K562 (cell line): Measurements from ENCODE around the gene TNFSF11. TPM values are rescaled to one million over a fixed set of nuclear protein-coding genes. Genes with fewer than 3 reads are reported as not detected.

Source experiments
- ATAC-seq: fragments of 200-7000 bp; cut with Tn5 transposase; 3 replicates; pipeline ENCODE4 v1.9.1; 2020; ENCODE audit warnings: moderate library complexity
- BruUV-seq: library from RNA; stranded (reverse); fragments of 400-500 nt; replicated peaks from 2 replicates; lab custom pipeline; 2021; lab: Mats Ljungman, UMichigan
- CTCF ChIA-PET: fragments of 300-600 bp; formaldehyde crosslinking; extraction: SDS; loops from one replicate; lab custom pipeline; 2021; ENCODE audit warnings: low intra/inter-chr PET ratio; lab: Yijun Ruan, JAX
- POLR2A ChIA-PET: fragments of 300-600, 350-650 bp; sonication (Branson Sonifier 250); formaldehyde crosslinking; extraction: SDS; loops from one replicate; lab custom pipeline; 2021; ENCODE audit warnings: antibody characterized with exemption, inconsistent platforms; lab: Yijun Ruan, JAX
- DNase-seq, 4 experiments: peaks; one replicate each; pipeline versions ENCODE4 v3.0.0 to v3.0.0-alpha.2; 2011 to 2018; ENCODE audit warnings: low spot score in 3 of 4, mixed read lengths in 3 of 4; ENCODE audit errors: extremely low read depth in 1 of 4
- FAIRE-seq: peaks from 2 replicates; lab custom pipeline; 2011; peaks lifted over from hg19 to GRCh38; lab: Jason Lieb, UNC
- H2AFZ ChIP-seq: 2 replicates; pipeline ENCODE4 v1.6.0; 2011; ENCODE audit warnings: low read depth, low read length, control low read depth, inconsistent platforms
- H3K27ac ChIP-seq: fragments of 200-600 bp; 3 replicates; pipeline ENCODE4 v1.8.0; 2011; ENCODE audit warnings: low read depth, mild to moderate bottlenecking, control low read depth, inconsistent platforms, low read length, moderate library complexity, mixed read lengths; ENCODE audit errors: extremely low read depth
- H3K27me3 ChIP-seq, 2 experiments: fragments of 300-600 bp in 1 of 2; 2 replicates in 1 of 2; 3 replicates in 1 of 2; pipeline versions ENCODE4 v1.6.0 to v1.8.0; 2011; ENCODE audit warnings: inconsistent platforms in 2 of 2, low read length in 2 of 2, mild to moderate bottlenecking in 1 of 2, mixed read lengths in 1 of 2, moderate library complexity in 1 of 2; ENCODE audit not compliant: control insufficient read depth in 2 of 2, insufficient read depth in 2 of 2
- H3K36me3 ChIP-seq: fragments of 300-600 bp; 3 replicates; pipeline ENCODE4 v1.8.0; 2011; ENCODE audit warnings: mild to moderate bottlenecking, low read length, inconsistent platforms; ENCODE audit not compliant: control insufficient read depth, insufficient read depth
- H3K4me1 ChIP-seq, 2 experiments: fragments of 200-600 bp in 1 of 2; replicated peaks in 1 of 2; 2 replicates in 1 of 2; 3 replicates in 1 of 2; pipeline versions ENCODE4 v1.5.1 to v1.8.0; 2011; ENCODE audit warnings: inconsistent platforms in 2 of 2, low read length in 2 of 2, mild to moderate bottlenecking in 1 of 2, mixed read lengths in 1 of 2, moderate library complexity in 1 of 2; ENCODE audit not compliant: control insufficient read depth in 2 of 2, insufficient read depth in 2 of 2
- H3K4me2 ChIP-seq: 2 replicates; pipeline ENCODE4 v1.6.1; 2011; ENCODE audit warnings: low read length, control low read depth, inconsistent platforms, mixed read lengths; ENCODE audit not compliant: insufficient read depth
- H3K4me3 ChIP-seq: fragments of 200-600 bp; sonication (generic), shearing (Covaris generic); 2 replicates; pipeline ENCODE4 v1.5.1; 2016; ENCODE audit warnings: control low read depth, inconsistent platforms
- H3K79me2 ChIP-seq: fragments of 200-600 bp; 3 replicates; pipeline ENCODE4 v1.8.0; 2011; ENCODE audit warnings: low read length, inconsistent platforms; ENCODE audit not compliant: control insufficient read depth, insufficient read depth
- H3K9ac ChIP-seq, 2 experiments: 2 replicates each; pipeline versions ENCODE4 v1.6.0 to v1.6.1; 2011; ENCODE audit warnings: low read depth in 2 of 2, low read length in 2 of 2, control low read depth in 1 of 2, inconsistent platforms in 1 of 2, mild to moderate bottlenecking in 1 of 2, mixed read lengths in 1 of 2; ENCODE audit not compliant: insufficient read depth in 1 of 2
- H3K9me1 ChIP-seq: one replicate; pipeline ENCODE4 v1.6.0; 2011; ENCODE audit warnings: inconsistent platforms, mild to moderate bottlenecking, low read length, moderate library complexity; ENCODE audit not compliant: control insufficient read depth, insufficient read depth
- H3K9me3 ChIP-seq: replicated peaks from 2 replicates; pipeline ENCODE4 v1.5.1; 2011; ENCODE audit warnings: low read depth, low read length, inconsistent platforms; ENCODE audit not compliant: control insufficient read depth, insufficient read depth
- H4K20me1 ChIP-seq: replicated peaks from 2 replicates; pipeline ENCODE4 v1.6.1; 2011; ENCODE audit warnings: low read length, inconsistent platforms, mixed read lengths; ENCODE audit not compliant: control insufficient read depth, insufficient read depth
- E2F8 ChIP-seq: fragments of 450-650 bp; IDR thresholded peaks from 2 replicates; pipeline ENCODE4 v1.7.1; 2018; ENCODE audit warnings: mild to moderate bottlenecking, low read depth; ENCODE audit not compliant: partially characterized antibody
- ELF4 ChIP-seq: fragments of 450-650 bp; formaldehyde crosslinking; IDR thresholded peaks from 2 replicates; pipeline ENCODE4 v1.4.0; 2022; ENCODE audit warnings: missing genetic modification characterization
- FIP1L1 ChIP-seq: fragments of 200-400 bp; formaldehyde crosslinking; IDR thresholded peaks from 2 replicates; pipeline ENCODE4 v1.6.1; 2018; ENCODE audit warnings: mild to moderate bottlenecking, low read depth, low read length; ENCODE audit not compliant: poor library complexity, severe bottlenecking
- HMBOX1 ChIP-seq: sonication (generic); IDR thresholded peaks from 2 replicates; pipeline ENCODE4 v1.6.1; 2016
- KDM2B ChIP-seq: fragments of 250-450 bp; sonication (Bioruptor Pico); IDR thresholded peaks from 2 replicates; pipeline ENCODE4 v1.8.0; 2021; ENCODE audit warnings: mild to moderate bottlenecking, moderate library complexity
- NBN ChIP-seq: fragments of 450-650 bp; IDR thresholded peaks from 2 replicates; pipeline ENCODE4 v1.6.1; 2016; ENCODE audit warnings: low read depth, mild to moderate bottlenecking
- POLR2A ChIP-seq: fragments of 450-650 bp; conservative IDR thresholded peaks from 2 replicates; pipeline ENCODE4 v1.6.1; 2016
- POLR3G ChIP-seq: IDR thresholded peaks from 2 replicates; pipeline ENCODE4 v1.6.1; 2011; ENCODE audit not compliant: insufficient read length, insufficient replicate concordance; ENCODE audit errors: extremely low read depth
- RBM17 ChIP-seq: fragments of 200-400 bp; formaldehyde crosslinking; IDR thresholded peaks from 2 replicates; pipeline ENCODE4 v1.6.1; 2017; ENCODE audit warnings: low read depth, mild to moderate bottlenecking, low read length, borderline replicate concordance
- RBM34 ChIP-seq: fragments of 200-400 bp; formaldehyde crosslinking; IDR thresholded peaks from 2 replicates; pipeline ENCODE4 v1.6.1; 2018; ENCODE audit warnings: low read length, borderline replicate concordance; ENCODE audit not compliant: insufficient read depth
- WGBS: fragments of 100-300 bp; shearing (Covaris generic); methylation state at CpG from one replicate; pipeline ENCODE4 v1.1.6; 2016; ENCODE audit warnings: low coverage, mixed read lengths; ENCODE audit not compliant: insufficient coverage; ENCODE audit errors: missing lambda C conversion rate; 5-methylcytosine and 5-hydroxymethylcytosine counted together
- in situ Hi-C: fragments of 300-500 bp; cut with MboI; formaldehyde crosslinking; loops from 4 replicates; pipeline ENCODE4 v1.15.0; 2018; ENCODE audit warnings: inconsistent platforms, mixed read lengths
- intact Hi-C: fragments of 100-400 bp; cut with micrococcal nuclease; formaldehyde crosslinking; loops from 2 replicates; pipeline ENCODE4 v1.14.2; 2022
- polyA plus RNA-seq, 8 experiments: library from polyadenylated mRNA; depleted of rRNA in 4 of 8; stranded (reverse) in 5 of 8; unstranded in 3 of 8; fragments of >200 nt; fragmentation: Nextera tagmentation in 2 of 8; fragmentation: Illumina TruSeq in 1 of 8; extraction: Ambion mirVana in 2 of 8; extraction: Trizol in 1 of 8; gene quantifications; 2 replicates each; pipeline versions ENCODE4 v1.2.1 to v1.2.3, GENCODE V29; 2011 to 2014; ENCODE audit warnings: inconsistent platforms in 1 of 8, missing spikeins in 1 of 8
- total RNA-seq, 7 experiments: library from RNA; depleted of rRNA in 6 of 7; stranded (reverse); fragments of >200 nt in 6 of 7; fragmentation: Illumina TruSeq in 2 of 7; extraction: Trizol in 2 of 7; gene quantifications; 2 replicates each; pipeline versions ENCODE4 v1.2.1 to v1.2.3, GENCODE V29; 2011 to 2021; ENCODE audit warnings: low replicate concordance in 1 of 7
- TF ChIP-seq, protein P1 (sequence below): sonication (generic); formaldehyde crosslinking; IDR thresholded peaks from 2 replicates; pipeline ENCODE4 v1.8.1; 2023; ENCODE audit warnings: missing genetic modification reagents, mild to moderate bottlenecking, borderline replicate concordance

The TNFSF11 gene
- total and polyA plus RNA-seq, 9 of the 15 experiments (the other 6 are each of a cell fraction or from before 2014, with no cell fraction given) = not detected

- FAIRE-seq (no peak), ATAC-seq (no peak), DNase-seq (no peak)
- Histone ChIP-seq H3K4me1 (no peaks in the 10 kb centered on the region), H3K4me3 (no peak overlapping the region), H3K9me1 (no peaks in the 10 kb centered on the region), H3K79me2 (no peaks in the 10 kb centered on the region), H3K27ac (no peak overlapping the region), H3K9ac (no peak overlapping the region), H3K9me3 (no peaks in the 10 kb centered on the region), H4K20me1 (no peaks in the 10 kb centered on the region), H3K4me2 (no peak overlapping the region), H3K36me3 (no peaks in the 10 kb centered on the region), H2AFZ (no peak overlapping the region), H3K27me3 (no peaks in the 10 kb centered on the region)
- in situ Hi-C loops = no loop called here
- ChIA-PET CTCF (no interaction called here), POLR2A (no interaction called here)
- WGBS = 0% methylated on average over 2 of the region's 2 CpGs
- TF ChIP-seq E2F8 = no peak
- no peak for TF ChIP-seq HMBOX1
- no peak for TF ChIP-seq ELF4
- no peak for TF ChIP-seq KDM2B (CRISPR knock-in tag)
- no peak for TF ChIP-seq POLR3G
- TF ChIP-seq FIP1L1 = no peak
- TF ChIP-seq RBM17 = no peak
- no peak for TF ChIP-seq POLR2A
- TF ChIP-seq, protein P1, sequence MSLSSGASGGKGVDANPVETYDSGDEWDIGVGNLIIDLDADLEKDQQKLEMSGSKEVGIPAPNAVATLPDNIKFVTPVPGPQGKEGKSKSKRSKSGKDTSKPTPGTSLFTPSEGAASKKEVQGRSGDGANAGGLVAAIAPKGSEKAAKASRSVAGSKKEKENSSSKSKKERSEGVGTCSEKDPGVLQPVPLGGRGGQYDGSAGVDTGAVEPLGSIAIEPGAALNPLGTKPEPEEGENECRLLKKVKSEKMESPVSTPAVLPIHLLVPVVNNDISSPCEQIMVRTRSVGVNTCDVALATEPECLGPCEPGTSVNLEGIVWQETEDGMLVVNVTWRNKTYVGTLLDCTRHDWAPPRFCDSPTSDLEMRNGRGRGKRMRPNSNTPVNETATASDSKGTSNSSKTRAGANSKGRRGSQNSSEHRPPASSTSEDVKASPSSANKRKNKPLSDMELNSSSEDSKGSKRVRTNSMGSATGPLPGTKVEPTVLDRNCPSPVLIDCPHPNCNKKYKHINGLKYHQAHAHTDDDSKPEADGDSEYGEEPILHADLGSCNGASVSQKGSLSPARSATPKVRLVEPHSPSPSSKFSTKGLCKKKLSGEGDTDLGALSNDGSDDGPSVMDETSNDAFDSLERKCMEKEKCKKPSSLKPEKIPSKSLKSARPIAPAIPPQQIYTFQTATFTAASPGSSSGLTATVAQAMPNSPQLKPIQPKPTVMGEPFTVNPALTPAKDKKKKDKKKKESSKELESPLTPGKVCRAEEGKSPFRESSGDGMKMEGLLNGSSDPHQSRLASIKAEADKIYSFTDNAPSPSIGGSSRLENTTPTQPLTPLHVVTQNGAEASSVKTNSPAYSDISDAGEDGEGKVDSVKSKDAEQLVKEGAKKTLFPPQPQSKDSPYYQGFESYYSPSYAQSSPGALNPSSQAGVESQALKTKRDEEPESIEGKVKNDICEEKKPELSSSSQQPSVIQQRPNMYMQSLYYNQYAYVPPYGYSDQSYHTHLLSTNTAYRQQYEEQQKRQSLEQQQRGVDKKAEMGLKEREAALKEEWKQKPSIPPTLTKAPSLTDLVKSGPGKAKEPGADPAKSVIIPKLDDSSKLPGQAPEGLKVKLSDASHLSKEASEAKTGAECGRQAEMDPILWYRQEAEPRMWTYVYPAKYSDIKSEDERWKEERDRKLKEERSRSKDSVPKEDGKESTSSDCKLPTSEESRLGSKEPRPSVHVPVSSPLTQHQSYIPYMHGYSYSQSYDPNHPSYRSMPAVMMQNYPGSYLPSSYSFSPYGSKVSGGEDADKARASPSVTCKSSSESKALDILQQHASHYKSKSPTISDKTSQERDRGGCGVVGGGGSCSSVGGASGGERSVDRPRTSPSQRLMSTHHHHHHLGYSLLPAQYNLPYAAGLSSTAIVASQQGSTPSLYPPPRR (CRISPR knock-in tag) = no peak
- TF ChIP-seq NBN = no peak
- TF ChIP-seq RBM34 = no peak
- intact Hi-C loops = no loop called here
- BruUV-seq = no TSS peak
These were observed 36.7 kb downstream of the TNFSF11 start for GRCh38 chr13:42610649-42611048.
